ENCODE results near the gene SMAD7. TPM values are rescaled to one million over a fixed set of nuclear protein-coding genes. Genes with fewer than 3 reads are reported as not detected.

Gene SMAD7
- total RNA-seq, 1 donor from 2014 or later, result 8.9 TPM

DNA sequence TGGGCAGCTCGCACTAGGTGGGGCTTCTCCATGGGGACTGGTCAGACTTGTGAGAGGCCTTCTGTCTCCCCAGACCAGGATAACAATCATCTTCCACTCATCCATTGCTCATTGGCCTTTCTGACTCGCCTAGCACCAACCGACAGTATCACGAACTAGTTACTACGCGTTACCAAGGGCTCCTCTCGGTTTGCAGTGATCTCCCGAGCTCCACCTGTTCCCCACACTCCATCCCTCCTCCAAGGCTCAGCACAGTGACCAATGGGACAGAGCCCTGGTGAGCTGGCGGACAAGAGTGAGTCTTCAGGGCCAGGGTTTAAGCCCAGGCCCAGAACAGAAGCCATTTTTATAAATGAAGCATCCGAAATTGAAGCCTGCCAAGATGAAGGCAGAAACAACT lies 42.8 kb upstream of the SMAD7 start:
- H3K4me1 ChIP-seq (ENCODE audit: control insufficient read depth in 3 of 3, insufficient read depth in 3 of 3, low read length in 3 of 3), result peaks cover 37 to 77% (median 67%) of the 10 kb centered on the region in 3 donors
- H3K27me3 ChIP-seq (ENCODE audit: control insufficient read depth in 3 of 3, insufficient read depth in 3 of 3, low read length in 3 of 3), result no peaks in the 10 kb centered on the region
- no peaks in the 10 kb centered on the region for H3K36me3 ChIP-seq (ENCODE audit: control insufficient read depth in 3 of 3, insufficient read depth in 3 of 3, low read length in 3 of 3)
- H3K9ac ChIP-seq (ENCODE audit: low read depth in 1 of 3, low read length in 3 of 3), result peak overlapping the region in 1 of 3 donors; percentile 1
- peak overlapping the region in 2 of 3 donors; percentile 0 to 6 for H3K4me3 ChIP-seq (ENCODE audit: low read length in 3 of 3)
- no peaks in the 10 kb centered on the region for H3K9me3 ChIP-seq (ENCODE audit: control insufficient read depth in 3 of 3, low read length in 3 of 3)
- H3K27ac ChIP-seq (ENCODE audit: low read depth, low read length), result peak overlapping the region; percentile 52

GRCh38 chr18:48992791-48993555 lies 42.2 kb upstream of the SMAD7 start:
- Histone ChIP-seq H3K9me3 (ENCODE audit: control insufficient read depth in 3 of 3, low read length in 3 of 3) (no peaks in the 10 kb centered on the region), H3K4me1 (ENCODE audit: control insufficient read depth in 3 of 3, insufficient read depth in 3 of 3, low read length in 3 of 3) (peaks cover 31 to 71% (median 63%) of the 10 kb centered on the region in 3 donors), H3K36me3 (ENCODE audit: control insufficient read depth in 3 of 3, insufficient read depth in 3 of 3, low read length in 3 of 3) (no peaks in the 10 kb centered on the region), H3K4me3 (ENCODE audit: low read length in 3 of 3) (no peak overlapping the region), H3K27me3 (ENCODE audit: control insufficient read depth in 3 of 3, insufficient read depth in 3 of 3, low read length in 3 of 3) (no peaks in the 10 kb centered on the region), H3K27ac (ENCODE audit: low read depth, low read length) (peak overlapping the region; percentile 52), H3K9ac (ENCODE audit: low read depth in 1 of 3, low read length in 3 of 3) (no peak overlapping the region)

DNA sequence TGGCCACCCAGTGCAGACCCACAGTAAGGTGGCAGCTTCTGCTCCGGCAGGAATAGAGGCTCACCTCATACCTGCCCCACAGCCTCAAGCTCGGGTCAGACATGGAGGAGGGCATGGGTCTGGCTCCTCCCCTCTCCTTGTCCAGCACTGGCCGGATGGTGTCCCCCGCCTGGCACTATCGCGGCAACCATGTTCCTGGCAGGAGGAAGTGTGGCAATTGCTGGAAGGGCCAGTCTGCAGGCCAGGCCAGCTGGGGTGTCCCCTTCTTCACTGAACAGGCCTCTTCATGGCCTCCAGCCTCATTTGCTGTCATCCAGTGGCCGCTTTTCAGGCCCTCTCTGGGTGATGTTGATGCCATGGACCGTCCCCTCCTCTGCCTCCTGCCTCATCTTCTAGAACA lies 41.4 kb upstream of the SMAD7 start:
- Histone ChIP-seq H3K27ac (ENCODE audit: low read depth, low read length) (no peak overlapping the region), H3K4me3 (ENCODE audit: low read length in 3 of 3) (no peak overlapping the region), H3K4me1 (ENCODE audit: control insufficient read depth in 3 of 3, insufficient read depth in 3 of 3, low read length in 3 of 3) (peaks cover 27 to 62% (median 54%) of the 10 kb centered on the region in 3 donors), H3K36me3 (ENCODE audit: control insufficient read depth in 3 of 3, insufficient read depth in 3 of 3, low read length in 3 of 3) (no peaks in the 10 kb centered on the region), H3K27me3 (ENCODE audit: control insufficient read depth in 3 of 3, insufficient read depth in 3 of 3, low read length in 3 of 3) (no peaks in the 10 kb centered on the region), H3K9me3 (ENCODE audit: control insufficient read depth in 3 of 3, low read length in 3 of 3) (no peaks in the 10 kb centered on the region), H3K9ac (ENCODE audit: low read depth in 1 of 3, low read length in 3 of 3) (peak overlapping the region in 1 of 3 donors; percentile 33)

DNA sequence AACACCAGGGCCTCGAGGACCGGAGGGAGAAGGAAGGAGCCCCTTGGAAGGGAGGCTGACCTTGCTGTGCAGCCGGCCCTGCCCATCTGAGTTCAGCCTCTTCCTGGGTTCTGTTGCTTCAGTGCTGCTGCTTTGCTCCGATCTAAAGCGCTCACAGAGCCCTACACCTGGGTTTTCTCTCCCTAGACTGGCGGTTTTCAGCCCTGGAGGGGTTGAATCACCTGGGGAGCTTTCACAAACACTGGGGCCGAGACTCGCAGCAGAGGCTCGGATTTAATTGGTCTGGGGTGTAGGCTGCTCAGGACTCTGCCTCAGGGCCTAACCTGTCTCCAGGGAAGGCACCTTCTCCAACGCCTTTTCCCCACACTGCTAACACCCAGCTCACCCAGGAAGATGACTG lies 40.9 kb upstream of the SMAD7 start:
- H3K36me3 ChIP-seq (ENCODE audit: control insufficient read depth in 3 of 3, insufficient read depth in 3 of 3, low read length in 3 of 3), result no peaks in the 10 kb centered on the region
- H3K9ac ChIP-seq (ENCODE audit: low read depth in 1 of 3, low read length in 3 of 3), result no peak overlapping the region
- H3K4me1 ChIP-seq (ENCODE audit: control insufficient read depth in 3 of 3, insufficient read depth in 3 of 3, low read length in 3 of 3), result peaks cover 27 to 58% (median 50%) of the 10 kb centered on the region in 3 donors
- H3K27me3 ChIP-seq (ENCODE audit: control insufficient read depth in 3 of 3, insufficient read depth in 3 of 3, low read length in 3 of 3), result no peaks in the 10 kb centered on the region
- no peak overlapping the region for H3K4me3 ChIP-seq (ENCODE audit: low read length in 3 of 3)
- no peak overlapping the region for H3K27ac ChIP-seq (ENCODE audit: low read depth, low read length)
- H3K9me3 ChIP-seq (ENCODE audit: control insufficient read depth in 3 of 3, low read length in 3 of 3), result no peaks in the 10 kb centered on the region

DNA sequence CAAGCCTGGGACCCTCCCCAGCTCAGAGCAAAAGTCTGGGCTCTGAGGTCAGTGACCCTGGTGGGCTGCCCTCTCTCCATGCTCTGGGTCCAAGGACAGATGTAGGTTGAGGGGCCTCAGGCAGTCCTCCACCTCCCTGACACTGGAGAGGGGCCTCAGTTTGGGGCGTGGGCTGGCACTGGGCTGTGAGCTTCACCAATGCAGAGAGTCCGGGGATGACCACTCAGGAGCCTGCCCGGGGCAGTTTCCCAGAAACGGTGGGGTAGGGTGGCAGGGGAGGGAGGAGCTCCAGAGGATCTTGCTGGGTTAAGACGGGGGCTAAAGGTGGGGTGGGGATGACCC lies 40.5 kb upstream of the SMAD7 start:
- peaks cover 27 to 56% (median 49%) of the 10 kb centered on the region in 3 donors for H3K4me1 ChIP-seq (ENCODE audit: control insufficient read depth in 3 of 3, insufficient read depth in 3 of 3, low read length in 3 of 3)
- no peaks in the 10 kb centered on the region for H3K9me3 ChIP-seq (ENCODE audit: control insufficient read depth in 3 of 3, low read length in 3 of 3)
- no peaks in the 10 kb centered on the region for H3K27me3 ChIP-seq (ENCODE audit: control insufficient read depth in 3 of 3, insufficient read depth in 3 of 3, low read length in 3 of 3)
- H3K4me3 ChIP-seq (ENCODE audit: low read length in 3 of 3), result no peak overlapping the region
- no peaks in the 10 kb centered on the region for H3K36me3 ChIP-seq (ENCODE audit: control insufficient read depth in 3 of 3, insufficient read depth in 3 of 3, low read length in 3 of 3)
- H3K9ac ChIP-seq (ENCODE audit: low read depth in 1 of 3, low read length in 3 of 3), result no peak overlapping the region
- no peak overlapping the region for H3K27ac ChIP-seq (ENCODE audit: low read depth, low read length)

DNA sequence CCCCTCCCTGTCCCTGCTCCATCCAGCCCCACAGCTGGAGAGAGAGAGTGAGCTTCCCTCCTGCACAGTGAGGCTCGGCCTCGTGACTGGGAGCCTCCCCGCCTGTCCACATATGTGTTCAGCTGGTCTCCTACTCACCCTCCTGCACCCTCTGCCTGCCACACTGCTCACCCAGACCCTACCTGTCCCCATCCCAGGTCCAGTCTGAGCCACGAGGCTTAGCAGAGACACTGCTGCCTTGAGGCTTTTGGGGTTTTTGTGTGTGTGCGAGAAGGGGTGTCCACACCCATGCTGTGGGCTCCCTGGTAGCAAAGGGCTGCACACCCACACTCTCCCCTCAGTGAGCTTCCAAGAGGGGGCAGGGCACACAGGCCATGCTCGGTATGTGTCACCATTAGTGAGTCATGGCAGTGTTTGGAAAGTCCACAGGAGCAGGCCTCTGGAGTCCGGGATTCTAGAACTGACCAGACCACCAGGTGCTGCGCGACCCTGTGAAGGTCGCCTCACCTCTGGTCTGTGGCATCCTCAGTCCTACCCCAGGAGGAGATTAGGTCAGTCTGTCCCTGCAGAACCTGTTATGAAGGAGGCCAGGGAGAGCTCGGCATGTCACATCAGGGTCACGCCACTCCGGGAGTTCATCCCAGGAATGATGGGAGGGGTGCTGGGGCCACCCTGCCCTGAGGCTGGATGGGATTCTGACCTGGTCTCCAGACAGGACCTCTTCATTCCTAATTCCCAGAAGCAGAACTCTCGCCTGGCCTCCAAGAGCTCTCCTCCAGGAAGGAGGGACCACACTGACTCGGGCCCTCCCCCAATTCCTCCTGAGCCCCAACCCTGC lies 39.9 kb upstream of the SMAD7 start:
- no peaks in the 10 kb centered on the region for H3K9me3 ChIP-seq (ENCODE audit: control insufficient read depth in 3 of 3, low read length in 3 of 3)
- H3K27me3 ChIP-seq (ENCODE audit: control insufficient read depth in 3 of 3, insufficient read depth in 3 of 3, low read length in 3 of 3), result no peaks in the 10 kb centered on the region
- H3K36me3 ChIP-seq (ENCODE audit: control insufficient read depth in 3 of 3, insufficient read depth in 3 of 3, low read length in 3 of 3), result no peaks in the 10 kb centered on the region
- peak overlapping the region in 1 of 3 donors; percentile 45 for H3K9ac ChIP-seq (ENCODE audit: low read depth in 1 of 3, low read length in 3 of 3)
- H3K4me1 ChIP-seq (ENCODE audit: control insufficient read depth in 3 of 3, insufficient read depth in 3 of 3, low read length in 3 of 3), result peaks cover 27 to 52% (median 49%) of the 10 kb centered on the region in 3 donors
- H3K4me3 ChIP-seq (ENCODE audit: low read length in 3 of 3), result no peak overlapping the region
- H3K27ac ChIP-seq (ENCODE audit: low read depth, low read length), result no peak overlapping the region

GRCh38 chr18:48989304-48990303 lies 38.8 kb upstream of the SMAD7 start:
- Histone ChIP-seq H3K9ac (ENCODE audit: low read depth in 1 of 3, low read length in 3 of 3) (peak overlapping the region in 1 of 3 donors; percentile 33), H3K36me3 (ENCODE audit: control insufficient read depth in 3 of 3, insufficient read depth in 3 of 3, low read length in 3 of 3) (no peaks in the 10 kb centered on the region), H3K27me3 (ENCODE audit: control insufficient read depth in 3 of 3, insufficient read depth in 3 of 3, low read length in 3 of 3) (no peaks in the 10 kb centered on the region), H3K27ac (ENCODE audit: low read depth, low read length) (no peak overlapping the region), H3K9me3 (ENCODE audit: control insufficient read depth in 3 of 3, low read length in 3 of 3) (no peaks in the 10 kb centered on the region), H3K4me1 (ENCODE audit: control insufficient read depth in 3 of 3, insufficient read depth in 3 of 3, low read length in 3 of 3) (peaks cover 22 to 44% (median 39%) of the 10 kb centered on the region in 3 donors), H3K4me3 (ENCODE audit: low read length in 3 of 3) (no peak overlapping the region)

DNA sequence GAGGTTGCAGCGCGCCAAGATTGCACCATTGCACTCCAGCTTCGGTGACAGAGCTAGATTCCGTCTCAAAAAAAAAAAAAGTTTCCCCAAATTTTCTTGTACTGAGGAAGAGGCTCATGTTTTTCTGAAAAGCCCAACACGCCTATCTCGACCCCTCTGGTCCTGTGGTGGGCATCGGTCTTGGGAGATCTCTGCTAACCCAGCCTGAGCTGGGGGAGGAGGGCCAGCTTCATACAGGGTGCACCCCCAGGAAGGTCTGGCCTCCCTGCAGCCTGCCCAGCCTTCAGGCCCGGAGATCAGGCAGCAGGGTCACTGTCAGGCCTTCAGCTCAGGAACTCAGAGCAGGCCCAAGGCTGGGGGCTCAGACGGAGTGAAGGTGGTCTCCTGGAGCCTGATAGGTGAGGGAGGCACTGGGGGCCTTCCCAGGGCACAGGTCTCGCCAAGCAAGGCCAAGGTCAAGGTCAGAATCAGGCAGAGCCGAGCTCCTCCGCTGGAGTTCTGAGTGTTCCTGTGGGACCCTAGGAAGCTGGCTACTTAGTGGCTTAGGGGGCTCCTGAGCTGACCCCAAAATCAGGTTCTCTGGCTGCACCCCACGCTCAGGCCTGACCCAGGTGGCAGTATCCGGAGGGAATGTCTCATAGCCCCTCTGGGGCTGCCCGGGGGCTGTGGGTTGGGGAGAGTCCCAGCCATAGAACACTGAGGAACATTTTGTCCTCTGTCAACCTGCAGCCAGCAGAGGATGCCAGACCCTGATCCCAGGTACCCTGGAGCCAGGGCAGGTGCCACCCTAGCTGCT lies 37.9 kb upstream of the SMAD7 start:
- Histone ChIP-seq H3K4me3 (ENCODE audit: low read length in 3 of 3) (no peak overlapping the region), H3K27me3 (ENCODE audit: control insufficient read depth in 3 of 3, insufficient read depth in 3 of 3, low read length in 3 of 3) (no peaks in the 10 kb centered on the region), H3K27ac (ENCODE audit: low read depth, low read length) (no peak overlapping the region), H3K9ac (ENCODE audit: low read depth in 1 of 3, low read length in 3 of 3) (no peak overlapping the region), H3K4me1 (ENCODE audit: control insufficient read depth in 3 of 3, insufficient read depth in 3 of 3, low read length in 3 of 3) (peaks cover 15 to 37% (median 32%) of the 10 kb centered on the region in 3 donors), H3K9me3 (ENCODE audit: control insufficient read depth in 3 of 3, low read length in 3 of 3) (no peaks in the 10 kb centered on the region), H3K36me3 (ENCODE audit: control insufficient read depth in 3 of 3, insufficient read depth in 3 of 3, low read length in 3 of 3) (no peaks in the 10 kb centered on the region)

GRCh38 chr18:48987821-48988220 lies 37.1 kb upstream of the SMAD7 start:
- no peak overlapping the region for H3K9ac ChIP-seq (ENCODE audit: low read depth in 1 of 3, low read length in 3 of 3)
- no peaks in the 10 kb centered on the region for H3K9me3 ChIP-seq (ENCODE audit: control insufficient read depth in 3 of 3, low read length in 3 of 3)
- H3K27ac ChIP-seq (ENCODE audit: low read depth, low read length), result no peak overlapping the region
- H3K4me3 ChIP-seq (ENCODE audit: low read length in 3 of 3), result no peak overlapping the region
- peaks cover 9 to 28% (median 24%) of the 10 kb centered on the region in 3 donors for H3K4me1 ChIP-seq (ENCODE audit: control insufficient read depth in 3 of 3, insufficient read depth in 3 of 3, low read length in 3 of 3)
- no peaks in the 10 kb centered on the region for H3K36me3 ChIP-seq (ENCODE audit: control insufficient read depth in 3 of 3, insufficient read depth in 3 of 3, low read length in 3 of 3)
- no peaks in the 10 kb centered on the region for H3K27me3 ChIP-seq (ENCODE audit: control insufficient read depth in 3 of 3, insufficient read depth in 3 of 3, low read length in 3 of 3)
